PFSK-1 (cell line): Measurements from ENCODE around the gene BAIAP3.

Experiments
- POLR2AphosphoS5 ChIP-seq: IDR thresholded peaks from 2 replicates; pipeline ENCODE4 v1.6.1; 2012; ENCODE audit warnings: low read depth, mild to moderate bottlenecking, control low read depth, low read length, moderate library complexity
- SIN3A ChIP-seq: IDR thresholded peaks from 2 replicates; pipeline ENCODE4 v1.6.1; 2012; ENCODE audit warnings: mild to moderate bottlenecking, low read length, moderate library complexity, borderline replicate concordance; ENCODE audit not compliant: insufficient read depth

DNA sequence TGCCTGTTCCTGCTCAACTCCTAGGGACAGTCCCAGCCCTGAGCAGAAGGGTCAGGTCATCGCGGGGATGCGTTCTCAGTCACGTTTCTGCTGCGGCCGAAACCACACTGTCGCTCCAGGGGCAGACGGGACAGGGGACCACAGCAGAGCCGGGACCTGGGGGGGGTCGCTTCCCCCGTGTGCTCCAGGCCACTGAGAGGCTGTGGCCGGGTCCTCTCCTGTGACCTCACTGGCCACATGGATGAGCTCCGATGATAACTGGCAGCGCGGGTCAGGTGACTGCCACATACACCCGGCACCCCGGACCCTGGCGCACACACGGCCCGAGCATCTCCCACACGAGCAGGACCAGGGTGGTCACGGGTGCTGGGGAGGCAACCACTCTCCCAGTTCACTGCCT lies 31.1 kb downstream of the BAIAP3 start:
- no peak for TF ChIP-seq POLR2AphosphoS5
- TF ChIP-seq SIN3A, result no peak
